Mesenchymal stem cell (in vitro differentiated cells and primary cell): ENCODE data around the gene ADGB. TPM values are rescaled to one million over a fixed set of nuclear protein-coding genes. Genes with fewer than 3 reads are reported as not detected.

Experiments
- DNase-seq: peaks from one replicate; pipeline ENCODE4 v3.0.0-alpha.2; 2013
- H2AFZ ChIP-seq: one replicate; pipeline ENCODE4 v1.6.1; 2013; ENCODE audit warnings: low read depth, mild to moderate bottlenecking, control low read depth, inconsistent platforms, low read length, moderate library complexity
- H2AK5ac ChIP-seq: 2 replicates; pipeline ENCODE4 v1.6.1; 2013; ENCODE audit warnings: low read length, moderate library complexity, mild to moderate bottlenecking, inconsistent platforms; ENCODE audit not compliant: severe bottlenecking
- H2BK120ac ChIP-seq: one replicate; pipeline ENCODE4 v1.6.1; 2013; ENCODE audit warnings: low read depth, mild to moderate bottlenecking, inconsistent platforms, low read length, moderate library complexity
- H2BK12ac ChIP-seq, 2 experiments: one replicate each; pipeline ENCODE4 v1.6.1; 2013; ENCODE audit warnings: inconsistent platforms in 2 of 2, low read length in 2 of 2, mild to moderate bottlenecking in 2 of 2, moderate library complexity in 2 of 2, control low read depth in 1 of 2
- H2BK15ac ChIP-seq: one replicate; pipeline ENCODE4 v1.6.1; 2013; ENCODE audit warnings: mild to moderate bottlenecking, low read depth, inconsistent platforms; ENCODE audit not compliant: poor library complexity, severe bottlenecking
- H2BK5ac ChIP-seq: 2 replicates; pipeline ENCODE4 v1.6.1; 2013; ENCODE audit warnings: low read depth, mild to moderate bottlenecking, low read length, control low read depth, inconsistent platforms; ENCODE audit not compliant: poor library complexity, severe bottlenecking
- H3K14ac ChIP-seq, 2 experiments: one replicate each; pipeline ENCODE4 v1.6.1; 2013; ENCODE audit warnings: inconsistent platforms in 2 of 2, low read length in 2 of 2, control low read depth in 1 of 2, mild to moderate bottlenecking in 1 of 2, moderate library complexity in 1 of 2
- H3K18ac ChIP-seq, 2 experiments: one replicate each; pipeline ENCODE4 v1.6.1; 2013; ENCODE audit warnings: inconsistent platforms in 2 of 2, low read length in 2 of 2, control low read depth in 1 of 2, low read depth in 1 of 2, mild to moderate bottlenecking in 1 of 2
- H3K23ac ChIP-seq, 2 experiments: one replicate each; pipeline ENCODE4 v1.6.1; 2013; ENCODE audit warnings: inconsistent platforms in 2 of 2, low read length in 2 of 2, mild to moderate bottlenecking in 2 of 2, moderate library complexity in 2 of 2, control low read depth in 1 of 2
- H3K27ac ChIP-seq: 2 replicates; pipeline ENCODE4 v1.5.1; 2013; ENCODE audit warnings: mild to moderate bottlenecking, moderate library complexity, low read length, control low read depth, inconsistent platforms; ENCODE audit not compliant: poor library complexity, severe bottlenecking
- H3K27me3 ChIP-seq, 2 experiments: 2 replicates each; pipeline versions ENCODE4 v1.6.1 to v1.7.0; 2013; ENCODE audit warnings: low read length in 2 of 2, mild to moderate bottlenecking in 2 of 2, moderate library complexity in 2 of 2, control low read depth in 1 of 2, inconsistent platforms in 1 of 2; ENCODE audit not compliant: control insufficient read depth in 1 of 2, insufficient read depth in 1 of 2
- H3K36me3 ChIP-seq, 2 experiments: 2 replicates each; pipeline versions ENCODE4 v1.6.1 to v1.7.0; 2013; ENCODE audit warnings: low read length in 2 of 2, control low read depth in 1 of 2, inconsistent platforms in 1 of 2, low read depth in 1 of 2, mild to moderate bottlenecking in 1 of 2; ENCODE audit not compliant: insufficient read depth in 2 of 2, control insufficient read depth in 1 of 2
- H3K4ac ChIP-seq, 2 experiments: one replicate each; pipeline ENCODE4 v1.6.1; 2013; ENCODE audit warnings: inconsistent platforms in 2 of 2, low read length in 2 of 2, mild to moderate bottlenecking in 2 of 2, moderate library complexity in 2 of 2, control low read depth in 1 of 2, low read depth in 1 of 2
- H3K4me1 ChIP-seq: 2 replicates; pipeline ENCODE4 v1.6.1; 2013; ENCODE audit warnings: low read depth, low read length, control low read depth; ENCODE audit not compliant: control insufficient read depth, insufficient read depth
- H3K4me2 ChIP-seq: 2 replicates; pipeline ENCODE4 v1.6.1; 2013; ENCODE audit warnings: low read length, mild to moderate bottlenecking, inconsistent platforms; ENCODE audit not compliant: poor library complexity, severe bottlenecking
- H3K4me3 ChIP-seq, 2 experiments: 2 replicates each; pipeline versions ENCODE4 v1.5.1 to v1.7.0; 2013; ENCODE audit warnings: low read length in 2 of 2, mild to moderate bottlenecking in 2 of 2, control low read depth in 1 of 2, low read depth in 1 of 2; ENCODE audit not compliant: insufficient read depth in 1 of 2
- H3K79me1 ChIP-seq: replicated peaks from 2 replicates; pipeline ENCODE4 v1.6.1; 2013; ENCODE audit warnings: mild to moderate bottlenecking, control low read depth, low read length, inconsistent platforms; ENCODE audit not compliant: poor library complexity, severe bottlenecking
- H3K9ac ChIP-seq: 2 replicates; pipeline ENCODE4 v1.7.0; 2013; ENCODE audit warnings: mild to moderate bottlenecking, low read length, moderate library complexity
- H3K9me3 ChIP-seq: 2 replicates; pipeline ENCODE4 v1.7.0; 2013; ENCODE audit warnings: mild to moderate bottlenecking, low read length; ENCODE audit not compliant: control insufficient read depth
- H4K8ac ChIP-seq: one replicate; pipeline ENCODE4 v1.6.1; 2013; ENCODE audit warnings: inconsistent platforms, mild to moderate bottlenecking, low read length, moderate library complexity
- H4K91ac ChIP-seq: one replicate; pipeline ENCODE4 v1.6.1; 2013; ENCODE audit warnings: mild to moderate bottlenecking, low read length, inconsistent platforms
- WGBS: methylation state at CpG from one replicate; pipeline ENCODE4 v1.1.7; 2013; ENCODE audit warnings: mixed read lengths; 5-methylcytosine and 5-hydroxymethylcytosine counted together
- small RNA-seq: library from polyadenylated mRNA; stranded (forward); fragments of <200 nt; extraction: miRNeasy Mini kit (QIAGEN cat#:217004); gene quantifications from one replicate; pipeline ENCODE3, GENCODE V24; 2013; ENCODE audit warnings: low read depth

ADGB gene

DNA sequence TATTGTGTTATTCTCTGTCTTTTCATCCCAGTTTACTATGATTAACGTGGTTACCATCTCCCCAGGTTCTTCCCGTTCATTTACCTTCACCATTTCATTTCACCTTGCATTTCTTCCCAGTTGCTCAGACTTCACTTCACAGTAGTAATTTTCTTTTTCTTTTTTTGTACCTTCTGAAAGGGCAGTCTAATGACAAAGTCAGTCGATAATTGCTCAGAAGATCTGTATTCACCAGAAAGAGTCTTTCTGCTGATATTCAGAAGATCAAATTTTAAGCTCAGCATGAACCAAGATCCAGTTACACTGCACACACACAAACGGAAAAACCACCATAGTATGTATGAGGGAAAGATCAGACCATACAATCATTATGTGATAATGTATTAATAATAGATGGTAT is 265.5 kb downstream of the ADGB start:
- no peaks in the 10 kb centered on the region for H3K79me1 ChIP-seq
- no peaks in the 10 kb centered on the region for H3K9me3 ChIP-seq
- no peak overlapping the region for H3K27ac ChIP-seq
- H3K27me3 ChIP-seq: no peaks in the 10 kb centered on the region
- no peak for DNase-seq
- no peaks in the 10 kb centered on the region for H3K36me3 ChIP-seq
- no peak overlapping the region for H3K23ac ChIP-seq
- no peak overlapping the region for H2AK5ac ChIP-seq
- H3K4me3 ChIP-seq: no peak overlapping the region
- no peak overlapping the region for H2BK12ac ChIP-seq
- no peak overlapping the region for H2AFZ ChIP-seq
- H3K4me1 ChIP-seq: no peaks in the 10 kb centered on the region
- H4K91ac ChIP-seq: no peak overlapping the region
- no peak overlapping the region for H2BK5ac ChIP-seq
- no peak overlapping the region for H3K4me2 ChIP-seq
- no peak overlapping the region for H4K8ac ChIP-seq
- no peak overlapping the region for H3K4ac ChIP-seq
- 92% methylated on average over 3 of the region's 4 CpGs for WGBS
- H3K9ac ChIP-seq: no peak overlapping the region
- H3K14ac ChIP-seq: no peak overlapping the region
- no peak overlapping the region for H2BK120ac ChIP-seq
- H3K18ac ChIP-seq: no peak overlapping the region
- no peak overlapping the region for H2BK15ac ChIP-seq

DNA sequence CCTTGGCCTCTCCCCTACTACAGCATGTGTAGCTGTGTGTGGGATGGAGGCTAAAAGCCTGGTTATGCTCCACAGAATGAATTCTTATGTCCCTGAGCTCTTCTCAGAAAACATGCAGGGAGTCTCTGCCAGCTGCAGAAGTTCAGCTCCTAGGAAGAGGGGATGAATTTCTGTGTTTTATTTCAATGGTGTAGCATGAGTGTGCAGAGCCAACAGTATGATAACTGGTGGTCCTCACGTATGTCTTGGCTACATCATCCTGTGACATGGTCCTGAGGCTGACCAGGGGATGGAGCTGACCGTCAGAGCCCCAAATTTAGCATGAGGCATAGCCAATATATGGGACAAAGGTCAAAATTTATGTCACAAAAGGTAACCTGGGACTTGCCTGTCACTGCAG is 266.1 kb downstream of the ADGB start:
- Histone ChIP-seq H3K79me1 (no peaks in the 10 kb centered on the region), H2AK5ac (no peak overlapping the region), H3K9ac (no peak overlapping the region), H2BK12ac (no peak overlapping the region), H2BK5ac (no peak overlapping the region), H3K4me3 (no peak overlapping the region), H3K4ac (no peak overlapping the region), H3K27ac (no peak overlapping the region), H3K14ac (no peak overlapping the region), H2AFZ (no peak overlapping the region), H3K27me3 (no peaks in the 10 kb centered on the region), H4K8ac (no peak overlapping the region), H3K23ac (no peak overlapping the region), H3K18ac (no peak overlapping the region), H3K36me3 (no peaks in the 10 kb centered on the region), H3K4me1 (no peaks in the 10 kb centered on the region), H4K91ac (no peak overlapping the region), H2BK15ac (no peak overlapping the region), H3K4me2 (no peak overlapping the region), H3K9me3 (no peaks in the 10 kb centered on the region), H2BK120ac (no peak overlapping the region)
- DNase-seq: no peak
- WGBS: 86% methylated on average over 2 of the region's 2 CpGs

Small RNAs within 50 kb of the gene (small RNA-seq; reads per million reads assigned to genes)
- not detected for gene RNU6-906P
